GM19193 (cell line): ENCODE measurements around the gene ATOH8.

Experiments used
- POLR2A ChIP-seq: IDR thresholded peaks from 4 replicates; pipeline ENCODE4 v1.6.1; 2011; ENCODE audit not compliant: insufficient read depth, insufficient read length; ENCODE audit errors: extremely low read depth

ATOH8 gene

DNA sequence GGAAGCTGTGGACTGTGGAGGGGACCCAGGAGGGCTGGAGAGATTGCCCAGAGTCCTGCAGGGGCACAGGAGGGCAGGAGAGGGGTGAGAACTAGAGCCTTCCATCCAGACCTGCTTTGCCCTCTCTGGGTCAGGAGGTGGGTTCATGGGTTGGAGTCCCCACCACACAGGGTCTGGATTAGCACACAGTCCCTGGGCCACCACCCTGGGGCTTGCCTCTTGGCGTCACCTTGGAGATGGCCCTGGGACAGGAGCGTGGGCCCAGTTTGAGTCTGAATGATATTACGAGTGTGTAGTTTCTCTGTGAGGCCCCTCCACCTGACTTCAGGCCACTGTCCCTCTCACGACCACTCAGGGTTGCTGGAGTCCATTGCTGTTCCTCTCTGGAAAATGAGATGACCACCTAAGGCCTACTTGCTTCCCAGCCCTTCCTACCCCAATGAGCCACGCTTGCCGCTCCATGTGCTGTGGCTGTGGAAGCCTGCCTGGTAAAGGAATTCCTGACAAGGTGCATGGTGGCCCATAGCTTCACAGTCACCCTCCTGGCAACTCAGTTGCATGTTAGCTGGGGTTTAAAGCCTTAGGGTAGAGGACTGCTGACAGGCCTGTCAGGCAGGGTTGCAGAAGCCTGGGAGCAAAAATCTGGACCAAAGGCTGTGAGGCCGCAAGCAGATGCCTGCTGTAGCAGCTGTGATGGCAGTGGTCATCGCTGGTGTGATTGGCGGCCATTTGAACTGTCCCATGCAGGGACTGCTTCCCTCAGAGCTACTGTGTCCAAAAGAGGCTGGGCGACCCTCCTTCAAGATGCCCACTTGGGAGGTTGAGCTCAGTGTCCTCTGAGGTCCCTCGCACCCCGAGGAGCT, 14.2 kb downstream of the ATOH8 start:
- no peak for TF ChIP-seq POLR2A

DNA sequence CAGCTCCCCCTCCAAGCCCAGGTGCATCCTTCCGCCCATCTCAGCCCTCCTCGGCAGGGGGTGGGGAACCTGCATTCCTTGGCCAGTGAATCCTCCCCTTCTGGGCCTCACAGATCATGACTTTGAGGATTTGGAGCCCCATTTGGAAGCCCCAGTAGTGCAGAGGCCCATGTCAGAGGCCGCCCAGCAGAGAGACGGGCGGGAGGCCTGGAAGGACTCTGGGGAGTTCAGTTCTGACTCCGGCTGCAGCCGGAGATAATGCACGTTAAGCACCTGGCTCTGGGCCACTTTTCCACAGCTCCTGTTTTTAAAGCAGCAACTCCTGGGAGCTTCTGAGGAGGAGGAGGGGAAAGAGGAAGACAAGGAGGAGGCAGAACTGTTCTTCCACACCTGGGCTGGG, 14.9 kb downstream of the ATOH8 start:
- TF ChIP-seq POLR2A, result no peak

DNA sequence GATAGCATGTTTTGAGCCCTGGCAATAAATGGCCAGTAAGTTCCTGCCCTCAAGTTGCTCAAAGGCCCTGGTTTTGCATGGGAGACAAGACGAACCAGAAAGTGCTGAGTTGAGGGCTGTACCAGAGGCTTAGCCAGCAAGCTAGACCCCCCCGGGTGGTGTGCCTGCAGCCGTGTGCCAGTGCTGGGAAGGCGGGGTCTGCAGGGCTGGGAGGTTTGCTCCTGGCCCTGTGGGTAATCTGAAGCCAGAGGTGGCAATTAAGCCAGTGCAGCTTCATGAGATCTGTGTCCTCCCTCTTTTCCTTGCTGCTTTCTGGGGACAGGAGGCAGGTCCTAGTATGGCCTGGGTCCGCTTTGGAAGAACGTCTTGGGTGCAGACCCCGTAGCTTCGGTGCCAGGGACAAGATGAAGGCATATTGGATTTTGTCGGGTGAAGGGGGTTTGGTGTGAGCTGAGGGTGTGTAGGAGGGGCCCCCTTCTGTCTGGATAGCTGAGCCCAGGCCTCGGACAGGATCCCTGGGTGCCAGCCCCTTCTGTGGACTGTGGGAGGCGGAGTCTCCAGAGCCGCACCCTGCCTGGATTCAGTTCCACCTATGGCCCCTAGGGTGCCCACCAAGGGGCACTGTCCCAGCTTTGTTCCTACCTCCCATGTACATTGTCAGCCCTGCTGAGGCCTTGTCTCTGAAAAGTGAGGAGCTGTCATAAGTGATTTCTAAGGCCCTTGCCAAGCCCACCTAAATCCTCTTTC, 15.6 kb downstream of the ATOH8 start:
- no peak for TF ChIP-seq POLR2A

DNA sequence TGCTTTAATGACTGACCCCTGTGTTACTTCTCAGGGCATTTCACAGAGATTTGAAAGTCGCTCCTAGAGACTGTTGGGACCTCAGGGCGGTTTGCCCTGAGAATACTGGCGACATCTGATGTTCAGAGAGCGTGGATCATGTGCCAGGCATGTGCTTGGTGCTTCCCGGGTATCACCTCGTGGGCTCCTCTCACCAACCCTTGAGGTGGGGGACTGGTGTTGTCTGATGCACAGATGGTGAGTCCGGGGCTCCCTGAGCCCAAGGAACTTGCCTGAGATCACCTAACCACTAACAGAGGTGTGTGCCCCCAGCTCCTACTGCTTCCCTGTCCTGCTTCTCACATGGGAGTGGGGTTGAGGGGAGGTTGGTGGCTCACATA, 16.2 kb downstream of the ATOH8 start:
- TF ChIP-seq POLR2A, result no peak

DNA sequence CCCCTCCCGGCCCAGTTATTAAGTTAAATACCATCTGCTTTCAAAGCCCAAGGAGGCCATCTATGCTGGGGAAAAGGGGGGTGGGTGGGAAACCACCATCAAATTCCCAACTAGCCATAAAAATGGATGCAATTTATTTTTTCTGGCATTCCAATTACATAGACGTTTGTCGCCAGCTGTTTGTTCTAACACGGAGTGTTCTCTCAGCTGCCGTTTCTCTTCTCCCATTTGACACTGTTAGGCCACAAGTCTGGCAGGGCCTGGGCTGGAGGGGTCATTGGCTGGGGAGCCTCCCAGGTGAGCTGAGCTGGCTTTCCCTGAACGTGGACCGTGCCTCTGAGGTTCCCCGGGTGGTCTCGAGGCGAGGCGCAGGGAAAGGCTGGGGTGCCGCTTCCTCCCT, 16.6 kb downstream of the ATOH8 start:
- no peak for TF ChIP-seq POLR2A

DNA sequence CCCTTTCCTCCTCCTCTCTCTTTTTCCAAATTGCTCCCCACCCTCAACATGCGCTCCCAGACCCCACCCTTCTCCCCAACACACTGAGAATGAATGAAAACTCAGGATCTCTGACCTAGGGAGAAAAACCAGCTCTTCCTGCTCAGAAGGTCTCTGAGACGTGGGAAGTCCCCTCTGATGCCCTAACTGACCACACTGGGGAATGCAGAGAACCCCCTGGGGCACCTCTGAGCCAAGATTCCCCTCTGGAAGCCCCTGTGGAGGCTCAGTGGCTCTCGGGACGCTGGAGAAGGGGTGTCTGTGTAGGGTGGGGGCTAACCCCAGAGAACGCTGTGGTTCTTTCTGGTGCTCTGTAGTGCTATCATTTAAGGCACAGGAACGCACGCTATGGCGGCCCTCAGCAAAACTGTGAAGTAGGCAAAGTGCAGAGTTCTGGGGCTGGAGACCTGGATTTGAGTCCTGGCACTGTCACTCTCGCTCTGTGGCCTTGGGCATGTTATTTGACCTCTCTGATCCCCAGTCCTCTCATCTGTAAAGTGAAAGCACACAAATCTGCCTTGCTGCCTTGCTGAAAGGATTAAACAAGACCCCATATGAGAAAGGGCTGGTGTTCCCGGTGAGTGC, 17.1 kb downstream of the ATOH8 start:
- TF ChIP-seq POLR2A, result no peak

DNA sequence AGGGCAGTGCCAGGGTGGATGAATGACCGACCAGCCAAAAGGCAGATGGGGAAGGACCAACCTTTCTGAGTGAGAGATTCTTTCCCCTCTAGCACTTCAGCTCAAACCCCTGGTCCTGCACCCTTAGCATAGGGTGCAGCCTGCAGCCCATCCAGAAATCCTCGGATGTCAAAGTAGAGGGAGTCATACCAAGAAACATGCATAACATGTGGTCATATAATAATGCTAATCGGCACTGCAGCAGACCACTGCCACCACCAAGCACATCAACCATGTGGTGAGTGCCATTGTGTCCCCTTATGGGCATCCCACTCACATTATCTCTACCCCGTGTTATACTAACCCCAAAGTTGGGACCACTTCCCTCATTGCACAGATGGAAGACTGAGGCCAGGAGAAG, 17.7 kb downstream of the ATOH8 start:
- no peak for TF ChIP-seq POLR2A

DNA sequence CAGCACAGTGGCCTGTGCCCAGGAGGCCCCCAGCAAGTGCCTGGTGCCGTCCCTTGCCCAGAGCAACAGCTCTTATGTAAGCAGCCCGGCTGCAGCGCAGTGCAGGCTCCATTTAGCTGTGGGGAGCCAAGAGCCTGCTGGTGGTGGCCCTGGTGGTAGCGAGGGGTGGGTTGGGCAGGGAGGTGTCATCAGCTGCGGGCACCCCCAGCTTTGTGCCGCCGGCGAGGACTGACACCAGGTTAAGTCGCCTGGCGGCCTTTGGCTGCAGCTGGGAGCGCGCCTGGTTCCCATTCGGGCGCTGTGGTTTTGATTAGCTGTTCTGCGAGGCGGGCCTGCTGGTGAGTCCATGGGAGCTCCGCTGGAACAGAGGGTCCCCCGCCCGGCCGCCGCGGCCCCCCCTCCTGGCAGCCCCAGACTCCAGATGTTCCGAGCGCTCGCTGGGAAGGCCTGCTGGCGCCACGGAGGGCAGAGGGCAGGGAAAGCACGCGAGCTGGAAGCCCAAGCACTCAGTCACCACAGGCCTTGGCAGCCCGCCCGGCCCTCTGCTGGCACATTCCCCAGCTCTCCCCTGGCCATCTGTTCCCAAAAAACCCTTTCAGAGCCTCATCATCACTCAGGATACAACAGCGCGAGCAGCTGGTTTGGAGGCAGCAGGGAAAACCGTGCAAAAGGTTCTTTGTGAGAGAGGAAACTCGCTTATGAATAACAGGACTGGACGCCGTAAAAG, 18.4 kb downstream of the ATOH8 start:
- TF ChIP-seq POLR2A, result no peak

DNA sequence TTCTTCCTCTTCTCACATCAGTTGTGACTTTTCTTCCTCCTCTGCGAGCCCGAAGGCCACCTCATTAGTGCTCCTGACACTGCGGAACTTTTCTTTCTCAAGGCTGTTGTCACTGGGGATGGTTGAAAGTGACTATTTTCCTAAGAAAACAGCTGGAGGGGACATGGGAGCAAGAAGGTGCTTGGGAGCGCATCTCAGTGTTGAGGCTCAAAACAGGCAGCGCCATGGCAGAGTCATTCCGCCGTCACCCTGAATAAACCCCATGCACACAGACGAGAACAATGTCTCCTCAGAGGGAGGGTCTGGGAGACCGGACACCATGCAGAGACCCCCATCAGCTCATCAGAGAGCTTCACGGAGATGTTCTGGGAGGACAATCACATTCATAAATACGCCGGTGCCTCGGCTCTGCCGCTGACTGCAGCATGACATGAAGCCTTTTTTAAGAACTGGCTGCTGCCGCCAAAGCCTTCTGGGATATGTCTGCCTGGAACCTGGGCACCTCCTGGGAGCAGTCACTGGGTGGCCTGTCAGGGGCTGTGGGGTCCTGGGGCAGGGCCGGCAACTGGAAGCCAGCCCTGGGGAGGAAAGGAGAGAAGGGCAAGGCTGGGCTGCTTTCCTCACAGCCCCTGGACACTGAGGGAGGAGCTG, 19.2 kb downstream of the ATOH8 start:
- TF ChIP-seq POLR2A, result no peak

DNA sequence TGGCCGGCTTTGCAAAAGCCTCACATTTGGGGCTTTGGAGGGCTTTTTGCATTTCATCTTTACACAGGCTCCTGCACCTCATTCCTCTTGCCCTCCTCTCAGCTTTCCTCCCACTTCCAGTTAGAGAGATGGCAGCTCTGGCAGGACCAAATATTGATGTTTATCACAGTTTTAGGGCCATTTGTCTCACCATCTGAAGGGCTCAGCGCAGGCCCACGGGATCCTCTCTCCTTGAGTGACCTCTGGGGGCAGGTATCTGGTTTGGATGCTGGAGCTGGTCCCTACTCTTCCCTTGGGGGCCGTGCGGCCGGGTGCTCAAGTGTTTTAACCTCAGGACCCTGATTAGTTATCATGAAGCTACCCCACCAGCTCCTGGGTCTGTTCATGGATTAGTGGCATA, 19.9 kb downstream of the ATOH8 start:
- no peak for TF ChIP-seq POLR2A

DNA sequence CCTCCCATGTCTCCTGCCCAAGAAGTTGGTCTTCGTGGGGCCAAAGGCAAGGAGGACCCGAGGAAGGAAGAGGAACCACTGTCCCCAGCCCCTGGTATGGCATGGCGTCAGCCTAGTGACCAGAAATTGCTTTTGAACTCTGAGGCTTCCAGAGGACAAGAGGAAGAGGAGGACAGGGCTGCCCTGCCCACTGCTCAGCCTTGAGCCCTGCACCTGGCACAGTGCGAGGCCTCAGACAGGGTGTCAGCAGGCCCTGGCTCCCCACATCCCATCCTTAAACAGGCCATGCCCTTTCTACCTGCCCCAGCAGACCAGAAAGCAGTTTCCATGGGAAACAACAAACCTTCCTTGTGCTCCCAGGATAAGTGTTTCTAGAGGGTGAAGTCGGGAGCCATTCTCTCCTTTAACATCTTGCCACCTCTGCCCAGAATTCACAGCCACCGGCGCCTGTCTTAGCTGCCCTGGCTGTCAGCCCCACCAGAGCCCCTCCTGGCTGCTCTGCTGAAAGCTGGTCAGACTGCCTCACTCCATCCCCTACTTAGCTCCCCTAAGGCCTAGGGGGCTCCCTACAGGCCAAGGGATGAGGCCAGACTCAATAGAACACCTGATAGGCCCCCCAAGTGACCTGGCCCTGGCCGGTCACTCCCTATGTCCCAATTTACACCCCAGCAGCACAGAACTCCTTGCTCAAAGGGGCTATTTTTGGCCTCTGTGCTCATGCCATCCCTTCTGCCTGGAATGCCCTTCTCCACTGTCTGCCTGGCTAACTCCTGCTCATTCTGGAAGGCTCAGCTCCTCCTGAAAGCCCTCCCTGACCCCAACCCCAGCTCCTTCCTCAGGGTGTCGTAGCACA, 20.6 kb downstream of the ATOH8 start:
- no peak for TF ChIP-seq POLR2A

DNA sequence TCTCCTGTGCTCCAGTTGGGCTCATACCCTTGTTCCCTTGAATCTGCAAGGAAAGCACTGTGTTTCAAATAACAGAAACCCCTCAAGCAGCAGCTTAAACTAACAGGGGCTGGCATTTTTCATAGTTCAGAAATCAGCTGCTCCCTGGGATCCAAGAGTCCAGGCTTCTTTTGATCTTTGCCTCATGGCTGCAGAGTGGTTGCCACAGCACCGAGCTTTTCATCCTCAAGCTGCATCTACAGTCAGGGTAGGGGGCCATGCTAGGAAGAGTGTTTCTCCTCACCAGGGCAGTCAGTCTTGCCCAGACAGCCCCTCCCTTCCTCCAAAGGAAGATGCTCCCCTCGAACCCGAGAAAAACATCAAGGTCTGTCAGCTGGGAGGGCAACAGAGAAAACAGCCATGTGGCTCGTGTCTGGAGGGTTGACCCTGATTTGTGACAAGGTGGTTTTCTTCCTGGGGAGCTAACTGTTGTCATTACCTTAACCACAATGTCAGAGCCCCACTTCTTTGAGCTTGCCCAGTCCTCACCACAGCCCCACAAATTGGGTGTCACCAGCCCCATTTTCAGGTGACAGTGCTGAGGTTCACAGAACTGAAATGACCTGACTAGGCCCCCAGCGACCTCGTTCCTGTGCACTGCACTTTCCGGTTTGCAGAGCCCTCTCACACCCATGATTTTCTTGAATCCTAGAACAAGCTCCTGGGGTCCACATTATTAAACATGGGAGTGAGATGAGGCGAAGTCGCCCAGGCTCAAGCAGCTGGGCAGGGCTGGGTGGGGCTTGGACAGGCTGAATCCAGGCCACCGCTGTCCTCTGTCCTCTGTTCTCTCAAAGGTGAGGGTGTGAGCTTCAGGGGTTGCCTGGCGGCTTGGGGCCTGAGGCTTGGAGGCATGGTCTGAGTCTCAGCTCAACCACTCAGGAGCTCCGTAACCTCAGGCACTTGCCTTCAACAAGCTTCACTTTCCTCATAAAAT, 21.9 kb downstream of the ATOH8 start:
- TF ChIP-seq POLR2A, result no peak

DNA sequence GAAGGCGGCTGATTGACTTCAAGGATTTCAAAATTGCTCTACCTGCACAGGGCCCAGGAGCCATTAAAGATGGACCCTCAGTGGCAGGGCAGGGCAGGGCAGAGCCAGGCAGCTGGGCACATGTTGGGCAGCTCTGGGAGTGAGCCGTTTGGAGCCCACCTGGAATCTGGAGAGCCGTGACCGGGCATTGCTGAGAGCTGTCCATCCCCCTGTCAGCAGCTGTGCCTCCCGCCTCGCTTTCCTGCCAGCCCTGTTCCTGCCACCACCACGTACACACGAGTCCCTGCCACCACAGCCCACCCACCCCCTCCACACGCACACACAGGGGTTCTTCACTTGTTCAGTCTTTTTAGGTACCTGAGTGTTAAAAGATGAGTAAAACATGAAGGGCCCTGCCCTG, 22.9 kb downstream of the ATOH8 start:
- TF ChIP-seq POLR2A, result no peak

DNA sequence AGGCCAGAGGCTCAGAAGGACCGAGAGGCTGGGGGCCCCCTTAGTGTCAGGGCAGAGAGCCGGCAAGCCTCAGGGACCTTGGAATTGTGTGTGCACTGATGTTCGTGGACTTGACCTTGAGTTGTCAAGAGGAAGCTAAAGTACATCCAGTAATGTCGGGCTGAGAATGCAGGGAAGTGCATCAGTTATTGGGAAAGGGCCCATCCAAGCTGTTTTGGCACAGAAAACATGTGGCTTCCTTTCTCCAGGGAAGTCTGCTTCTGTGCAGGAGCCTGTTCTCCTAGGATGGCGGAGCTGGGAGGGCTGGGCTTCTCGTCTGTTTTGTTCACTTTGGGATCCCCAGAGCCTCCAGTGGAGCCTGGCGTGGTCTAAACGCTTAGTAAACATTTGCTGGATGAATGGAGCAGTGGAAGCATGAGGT, 23.7 kb downstream of the ATOH8 start:
- no peak for TF ChIP-seq POLR2A
